Stimulated activated CD8-positive, alpha-beta memory T cell treated with anti-CD3 and anti-CD28 coated beads, Interleukin-4, amount 100 ng/mL, for 4 hours (primary cell): ENCODE data around the gene HMX1.

ENCODE experiments used
- DNase-seq, 2 donors: peaks; one replicate each; pipeline ENCODE4 v3.0.0-alpha.2; 2020; ENCODE audit warnings: low read depth in 2 of 2, low spot score in 1 of 2

Gene HMX1

GRCh38 chr4:8871417-8872401 lies at the start of gene HMX1:
TSS of gene HMX1 (minus strand) at chr4:8871839. CDS start at chr4:8871614, 225 bp downstream.
- DNase-seq: no peak

- DNase-seq: no peak
Observed at GRCh38 chr4:8920969-8921368, 49.3 kb upstream of the HMX1 start.

GRCh38 chr4:8920289-8920965 lies 48.8 kb upstream of the HMX1 start:
- no peak for DNase-seq

- no peak for DNase-seq
Observed at GRCh38 chr4:8919651-8920288, 48.1 kb upstream of the HMX1 start.

GRCh38 chr4:8917868-8918783 lies 46.5 kb upstream of the HMX1 start:
- peak in 1 of 2 donors; percentile 33 for DNase-seq

- no peak for DNase-seq
Observed at GRCh38 chr4:8917321-8917811, 45.7 kb upstream of the HMX1 start.

- no peak for DNase-seq
Observed at GRCh38 chr4:8916906-8917305, 45.3 kb upstream of the HMX1 start.

GRCh38 chr4:8916351-8916885 lies 44.8 kb upstream of the HMX1 start:
- DNase-seq: no peak

GRCh38 chr4:8915201-8916200 lies 43.9 kb upstream of the HMX1 start:
- DNase-seq: no peak

GRCh38 chr4:8914461-8915171 lies 43.0 kb upstream of the HMX1 start:
- DNase-seq: no peak

- no peak for DNase-seq
Observed at GRCh38 chr4:8913858-8914460, 42.3 kb upstream of the HMX1 start.

- no peak for DNase-seq
Observed at GRCh38 chr4:8913121-8913857, 41.6 kb upstream of the HMX1 start.

- no peak for DNase-seq
Observed at GRCh38 chr4:8912506-8912905, 40.9 kb upstream of the HMX1 start.

- DNase-seq: no peak
Observed at GRCh38 chr4:8912089-8912455, 40.4 kb upstream of the HMX1 start.

- DNase-seq: no peak
Observed at GRCh38 chr4:8911316-8912088, 39.9 kb upstream of the HMX1 start.

- DNase-seq: no peak
Observed at GRCh38 chr4:8910822-8911315, 39.2 kb upstream of the HMX1 start.
